Measurements from ENCODE around the gene HEBP1. TPM values are rescaled to one million over a fixed set of nuclear protein-coding genes. Genes with fewer than 3 reads are reported as not detected.

The HEBP1 gene
- total RNA-seq, 2 experiments from 2014 or later: 23.9 to 24.8 TPM

- peaks cover 14% of the 10 kb centered on the region for H3K36me3 Mint-ChIP-seq (ENCODE audit: low read depth)
- ChIA-PET CTCF (interaction anchor here (2.2 to 2.7 kb wide), 2 partner anchors 63 to 189 kb away, joined by 8 to 9 read pairs; no protein-coding TSS in a partner anchor), POLR2A (no interaction called here)
- TF ChIP-seq CTCF (IDR thresholded peaks at IDR 0.05): no peak
- peaks cover 3% of the 10 kb centered on the region for H3K9me3 Mint-ChIP-seq
- intact Hi-C loops (cut with micrococcal nuclease): no loop called here
- no peak overlapping the region for H3K27ac Mint-ChIP-seq
- no peaks in the 10 kb centered on the region for H3K4me1 Mint-ChIP-seq (ENCODE audit: low read depth)
- DNase-seq (no peak), ATAC-seq (no peak)
- no peaks in the 10 kb centered on the region for H3K27me3 Mint-ChIP-seq
- no peak overlapping the region for H3K4me3 Mint-ChIP-seq
These were observed 20.9 kb downstream of the HEBP1 start for GRCh38 chr12:12979126-12979525.

GRCh38 chr12:12977231-12977630 lies 22.8 kb downstream of the HEBP1 start:
- H3K27me3 Mint-ChIP-seq: no peaks in the 10 kb centered on the region

GRCh38 chr12:12976366-12976765 lies 23.7 kb downstream of the HEBP1 start:
- Mint-ChIP-seq H3K4me1 (ENCODE audit: low read depth) (no peaks in the 10 kb centered on the region), H3K4me3 (no peak overlapping the region), H3K27me3 (no peaks in the 10 kb centered on the region), H3K36me3 (ENCODE audit: low read depth) (peaks cover 35% of the 10 kb centered on the region), H3K9me3 (peaks cover 17% of the 10 kb centered on the region), H3K27ac (no peak overlapping the region)
- DNase-seq: no peak
- no peak for ATAC-seq
- POLR2A ChIA-PET: no interaction called here
- CTCF ChIA-PET: interaction anchor here (0.8 to 1.9 kb wide), 7 partner anchors 11 to 235 kb away, joined by 3 to 5 read pairs (median 3); no protein-coding TSS in a partner anchor
- no peak for TF ChIP-seq CTCF (IDR thresholded peaks at IDR 0.05)
- intact Hi-C loops (cut with micrococcal nuclease): no loop called here

More at GRCh38 chr12:12977231-12977630, 22.8 kb downstream of the HEBP1 start:
- Mint-ChIP-seq H3K4me3 (no peak overlapping the region), H3K4me1 (ENCODE audit: low read depth) (no peaks in the 10 kb centered on the region), H3K36me3 (ENCODE audit: low read depth) (peaks cover 31% of the 10 kb centered on the region), H3K9me3 (peaks cover 15% of the 10 kb centered on the region), H3K27ac (no peak overlapping the region)
- intact Hi-C loops (cut with micrococcal nuclease): no loop called here
- DNase-seq (no peak), ATAC-seq (no peak)
- no peak for TF ChIP-seq CTCF (IDR thresholded peaks at IDR 0.05)
- POLR2A ChIA-PET: no interaction called here
- CTCF ChIA-PET: interaction anchor here (0.8 to 1.9 kb wide), 4 partner anchors 9 to 61 kb away, joined by 3 to 5 read pairs (median 4); no protein-coding TSS in a partner anchor

- ChIA-PET CTCF (interaction anchor here (0.9 to 1.3 kb wide), 6 partner anchors 12 to 236 kb away, joined by 3 to 4 read pairs (median 3); no protein-coding TSS in a partner anchor), POLR2A (no interaction called here)
- H3K9me3 Mint-ChIP-seq: peaks cover 17% of the 10 kb centered on the region
- DNase-seq: no peak
- no peaks in the 10 kb centered on the region for H3K4me1 Mint-ChIP-seq (ENCODE audit: low read depth)
- H3K27ac Mint-ChIP-seq: no peak overlapping the region
- peaks cover 35% of the 10 kb centered on the region for H3K36me3 Mint-ChIP-seq (ENCODE audit: low read depth)
- intact Hi-C loops (cut with micrococcal nuclease): no loop called here
- no peak overlapping the region for H3K4me3 Mint-ChIP-seq
- peak; percentile 37 for ATAC-seq
- no peaks in the 10 kb centered on the region for H3K27me3 Mint-ChIP-seq
- TF ChIP-seq CTCF (IDR thresholded peaks at IDR 0.05): no peak
These were observed 24.6 kb downstream of the HEBP1 start for GRCh38 chr12:12975322-12976077.

- POLR2A ChIA-PET: interaction anchor here (0.6 kb wide), 1 partner anchor 837 kb away, joined by 3 read pairs; no protein-coding TSS in a partner anchor
- DNase-seq (no peak), ATAC-seq (no peak)
- TF ChIP-seq CTCF (IDR thresholded peaks at IDR 0.05): no peak
- Mint-ChIP-seq H3K36me3 (ENCODE audit: low read depth) (peaks cover 35% of the 10 kb centered on the region), H3K9me3 (peaks cover 17% of the 10 kb centered on the region), H3K27me3 (no peaks in the 10 kb centered on the region), H3K4me1 (ENCODE audit: low read depth) (no peaks in the 10 kb centered on the region), H3K4me3 (no peak overlapping the region), H3K27ac (no peak overlapping the region)
- CTCF ChIA-PET: interaction anchor here (0.9 to 1.0 kb wide), 3 partner anchors 53 to 238 kb away, joined by 3 to 7 read pairs (median 3); no protein-coding TSS in a partner anchor
- intact Hi-C loops (cut with micrococcal nuclease): no loop called here
These were observed 25.9 kb downstream of the HEBP1 start for GRCh38 chr12:12974211-12974610.

All from activated CD8-positive, alpha-beta T cell treated with anti-CD3 and anti-CD28 coated beads for 36 hours (primary cell).